ENCODE data around the gene SART3. TPM values are rescaled to one million over a fixed set of nuclear protein-coding genes. Genes with fewer than 3 reads are reported as not detected.

SART3 gene
- total RNA-seq, 4 donors from 2014 or later, result 46.1 to 77.0 (median 62.8) TPM

GRCh38 chr12:108598553-108599250, 37.7 kb upstream of the SART3 start:
- Histone ChIP-seq H3K4me1 (peaks cover 9% of the 10 kb centered on the region), H3K27ac (no peak overlapping the region), H3K4me3 (no peak overlapping the region), H3K9me3 (no peaks in the 10 kb centered on the region), H3K36me3 (no peaks in the 10 kb centered on the region), H3K27me3 (no peaks in the 10 kb centered on the region)
- 82% methylated on average over 11 of the region's 11 CpGs for WGBS
- no peak for DNase-seq (ENCODE audit: low spot score in 2 of 2)
- TF ChIP-seq POLR2AphosphoS5 (IDR thresholded peaks at IDR 0.05) (no peak), EP300 (IDR thresholded peaks at IDR 0.05) (no peak), POLR2A (IDR thresholded peaks at IDR 0.05) (no peak), CTCF (IDR thresholded peaks at IDR 0.05) (no peak)

- H3K4me1 ChIP-seq, result peaks cover 9% of the 10 kb centered on the region
- H3K27ac ChIP-seq, result peak within 1 kb of the TSS; percentile 11
- peak; percentile 76 to 86 for DNase-seq (ENCODE audit: low spot score in 2 of 2)
- H3K36me3 ChIP-seq, result no peaks in the 10 kb centered on the region
- TF ChIP-seq EP300 (IDR thresholded peaks at IDR 0.05) (no peak), CTCF (IDR thresholded peaks at IDR 0.05) (no peak)
- H3K9me3 ChIP-seq, result no peaks in the 10 kb centered on the region
- WGBS, result 66% methylated on average over 10 of the region's 27 CpGs
- H3K27me3 ChIP-seq, result no peaks in the 10 kb centered on the region
- peak within 1 kb of the TSS; percentile 41 for H3K4me3 ChIP-seq
Measured at GRCh38 chr12:108597559-108598471, 36.8 kb upstream of the SART3 start, which contains the start of gene TMEM119. Gene TMEM119 (minus strand): TSS chr12:108598084. CDS start chr12:108592383, 5,701 bp downstream.

GRCh38 chr12:108596854-108597558, 36.0 kb upstream of the SART3 start:
- no peaks in the 10 kb centered on the region for H3K27me3 ChIP-seq
- DNase-seq (ENCODE audit: low spot score in 2 of 2), result no peak
- H3K36me3 ChIP-seq, result no peaks in the 10 kb centered on the region
- no peaks in the 10 kb centered on the region for H3K9me3 ChIP-seq
- TF ChIP-seq EP300 (IDR thresholded peaks at IDR 0.05) (no peak), CTCF (IDR thresholded peaks at IDR 0.05) (no peak), POLR2AphosphoS5 (IDR thresholded peaks at IDR 0.05) (no peak), POLR2A (IDR thresholded peaks at IDR 0.05) (no peak)
- 58% methylated on average over 7 of the region's 10 CpGs for WGBS
- H3K4me3 ChIP-seq, result peak overlapping the region; percentile 41
- H3K4me1 ChIP-seq, result peaks cover 9% of the 10 kb centered on the region
- peak overlapping the region; percentile 11 for H3K27ac ChIP-seq

GRCh38 chr12:108595711-108596647, 35.0 kb upstream of the SART3 start:
- DNase-seq (ENCODE audit: low spot score in 2 of 2), result no peak
- H3K27ac ChIP-seq, result no peak overlapping the region
- H3K4me3 ChIP-seq, result peak overlapping the region; percentile 41
- peaks cover 9% of the 10 kb centered on the region for H3K4me1 ChIP-seq
- H3K36me3 ChIP-seq, result no peaks in the 10 kb centered on the region
- no peaks in the 10 kb centered on the region for H3K9me3 ChIP-seq
- H3K27me3 ChIP-seq, result no peaks in the 10 kb centered on the region
- WGBS, result 68% methylated on average over 6 of the region's 17 CpGs
- TF ChIP-seq CTCF (IDR thresholded peaks at IDR 0.05), result no peak
- no peak for TF ChIP-seq POLR2AphosphoS5 (IDR thresholded peaks at IDR 0.05)
- TF ChIP-seq EP300 (IDR thresholded peaks at IDR 0.05), result no peak
- TF ChIP-seq POLR2A (IDR thresholded peaks at IDR 0.05), result no peak
